HL-60 (cell line): ENCODE results near the gene CDRT4.

Source experiments
- CTCF ChIP-seq: IDR thresholded peaks from one replicate; pipeline ENCODE4 v1.5.1; 2011; ENCODE audit warnings: low read length, control low read depth, inconsistent platforms; ENCODE audit not compliant: insufficient read depth
- GABPA ChIP-seq: IDR thresholded peaks from 2 replicates; pipeline ENCODE4 v1.6.1; 2012; ENCODE audit warnings: low read depth
- POLR2AphosphoS5 ChIP-seq: IDR thresholded peaks from 2 replicates; pipeline ENCODE4 v1.6.1; 2012; ENCODE audit warnings: low read depth
- REST ChIP-seq: IDR thresholded peaks from 2 replicates; pipeline ENCODE4 v1.6.1; 2012; ENCODE audit warnings: low read depth; ENCODE audit not compliant: insufficient replicate concordance
- SPI1 ChIP-seq: IDR thresholded peaks from 2 replicates; pipeline ENCODE4 v1.6.1; 2012; ENCODE audit warnings: low read depth, mild to moderate bottlenecking, borderline replicate concordance

GRCh38 chr17:15492186-15492585 lies 24.8 kb upstream of the CDRT4 start:
- TF ChIP-seq CTCF (no peak), POLR2AphosphoS5 (no peak), REST (no peak), GABPA (no peak), SPI1 (no peak)
